SK-N-SH treated with all-trans-retinoic acid at 6 μM for 48 hours (cell line): ENCODE measurements around the gene BAK1.

Experiments used
- ATAC-seq: fragments of 200-7000 bp; cut with Tn5 transposase; 3 replicates; pipeline ENCODE4 v1.9.1; 2020; ENCODE audit warnings: mild to moderate bottlenecking, moderate library complexity
- ARNTL ChIP-seq: fragments of 450-650 bp; formaldehyde crosslinking; IDR thresholded peaks from 2 replicates; pipeline ENCODE4 v1.5.0; 2020; ENCODE audit warnings: low read depth, mild to moderate bottlenecking, moderate library complexity, borderline replicate concordance
- BACH2 ChIP-seq: fragments of 250-450 bp; sonication (Bioruptor Pico); IDR thresholded peaks from 2 replicates; pipeline ENCODE4 v1.9.0; 2021; ENCODE audit warnings: mild to moderate bottlenecking, borderline replicate concordance
- CREB5 ChIP-seq: fragments of 250-450 bp; sonication (Bioruptor Pico); IDR thresholded peaks from 2 replicates; pipeline ENCODE4 v1.5.1; 2020; ENCODE audit warnings: low read depth, mild to moderate bottlenecking, moderate library complexity
- ESRRG ChIP-seq: fragments of 250-450 bp; sonication (Bioruptor Pico); IDR thresholded peaks from 2 replicates; pipeline ENCODE4 v1.6.1; 2021; ENCODE audit warnings: mild to moderate bottlenecking
- OSR1 ChIP-seq: fragments of 250-450 bp; sonication (Bioruptor Pico); IDR thresholded peaks from 2 replicates; pipeline ENCODE4 v1.8.0; 2022; ENCODE audit warnings: moderate library complexity, mild to moderate bottlenecking, inconsistent platforms
- POU6F1 ChIP-seq: fragments of 250-450 bp; sonication (Bioruptor Pico); IDR thresholded peaks from 2 replicates; pipeline ENCODE4 v1.8.0; 2021; ENCODE audit warnings: low read depth, mild to moderate bottlenecking, moderate library complexity, borderline replicate concordance
- PPARA ChIP-seq: fragments of 250-450 bp; sonication (Bioruptor Pico); IDR thresholded peaks from 2 replicates; pipeline ENCODE4 v1.5.0; 2020; ENCODE audit warnings: mild to moderate bottlenecking, borderline replicate concordance
- RARB ChIP-seq: fragments of 250-450 bp; sonication (Bioruptor Pico); IDR thresholded peaks from 2 replicates; pipeline ENCODE4 v1.8.0; 2021; ENCODE audit warnings: mild to moderate bottlenecking, moderate library complexity
- SNAI2 ChIP-seq: fragments of 250-450 bp; sonication (Bioruptor Pico); IDR thresholded peaks from 2 replicates; pipeline ENCODE4 v1.5.0; 2020; ENCODE audit warnings: mild to moderate bottlenecking, moderate library complexity
- TOX ChIP-seq: fragments of 250-450 bp; sonication (Bioruptor Pico); IDR thresholded peaks from 2 replicates; pipeline ENCODE4 v1.8.0; 2021; ENCODE audit warnings: mild to moderate bottlenecking, moderate library complexity, borderline replicate concordance
- ZFP30 ChIP-seq: fragments of 450-650 bp; formaldehyde crosslinking; IDR thresholded peaks from 2 replicates; pipeline ENCODE4 v1.5.0; 2022; ENCODE audit warnings: mild to moderate bottlenecking, moderate library complexity
- ZNF565 ChIP-seq: fragments of 450-650 bp; formaldehyde crosslinking; conservative IDR thresholded peaks from 2 replicates; pipeline ENCODE4 v1.5.0; 2020; ENCODE audit warnings: low read depth, mild to moderate bottlenecking, moderate library complexity
- ZNF70 ChIP-seq: fragments of 450-650 bp; formaldehyde crosslinking; IDR thresholded peaks from 2 replicates; pipeline ENCODE4 v1.5.0; 2020; ENCODE audit warnings: mild to moderate bottlenecking, moderate library complexity
- ZNF8 ChIP-seq: fragments of 450-650 bp; formaldehyde crosslinking; IDR thresholded peaks from 2 replicates; pipeline ENCODE4 v1.5.0; 2020; ENCODE audit warnings: mild to moderate bottlenecking, moderate library complexity
- TF ChIP-seq, protein P1 (sequence below): fragments of 250-450 bp; sonication (Bioruptor Pico); IDR thresholded peaks from 2 replicates; pipeline ENCODE4 v1.8.0; 2020; ENCODE audit warnings: mild to moderate bottlenecking, moderate library complexity, borderline replicate concordance
- TF ChIP-seq, protein P2 (sequence below): fragments of 250-450 bp; sonication (Bioruptor Pico); IDR thresholded peaks from 2 replicates; pipeline ENCODE4 v1.5.0; 2020; ENCODE audit warnings: mild to moderate bottlenecking, moderate library complexity
- TF ChIP-seq, protein P3 (sequence below): fragments of 250-450 bp; sonication (Bioruptor Pico); IDR thresholded peaks from 2 replicates; pipeline ENCODE4 v1.5.1; 2021; ENCODE audit warnings: mild to moderate bottlenecking, moderate library complexity

The BAK1 gene

DNA sequence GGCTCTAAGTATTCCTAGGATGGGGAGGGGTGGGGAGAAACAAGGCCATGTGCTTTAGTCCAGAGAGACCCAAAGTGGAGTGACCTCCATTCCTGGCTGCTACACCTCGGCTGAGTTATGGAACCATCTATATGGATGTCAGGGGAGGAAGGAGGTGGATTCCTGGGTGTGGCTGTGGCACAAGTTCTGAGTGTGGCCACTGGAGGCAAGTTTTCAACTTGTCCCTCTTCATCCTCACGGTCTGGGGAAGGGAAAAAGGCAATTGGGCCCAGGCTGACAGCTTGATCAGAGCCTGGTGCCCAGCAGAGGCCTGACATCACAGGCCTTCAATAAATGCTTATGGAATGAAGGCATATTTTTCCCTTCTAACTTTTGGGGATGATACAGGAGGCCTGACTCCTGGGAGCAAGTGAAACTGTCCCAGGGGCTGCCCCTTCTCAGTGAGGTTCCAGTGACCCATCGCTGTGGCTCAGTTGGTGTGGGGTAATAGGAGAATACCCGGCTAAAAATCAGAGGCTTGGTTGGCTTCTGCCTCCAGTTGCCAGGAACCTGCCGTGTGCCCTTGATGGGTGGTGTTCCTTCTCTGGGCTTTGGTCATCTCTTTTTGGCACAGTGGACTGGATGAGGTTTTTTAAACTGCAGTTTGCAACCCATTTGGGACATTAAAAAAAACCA, 39.2 kb upstream of the BAK1 start:
- ATAC-seq: no peak

GRCh38 chr6:33616913-33617312, 36.8 kb upstream of the BAK1 start:
- ATAC-seq: no peak
- TF ChIP-seq ZNF8 (CRISPR knock-in tag): no peak
- TF ChIP-seq, protein P1, sequence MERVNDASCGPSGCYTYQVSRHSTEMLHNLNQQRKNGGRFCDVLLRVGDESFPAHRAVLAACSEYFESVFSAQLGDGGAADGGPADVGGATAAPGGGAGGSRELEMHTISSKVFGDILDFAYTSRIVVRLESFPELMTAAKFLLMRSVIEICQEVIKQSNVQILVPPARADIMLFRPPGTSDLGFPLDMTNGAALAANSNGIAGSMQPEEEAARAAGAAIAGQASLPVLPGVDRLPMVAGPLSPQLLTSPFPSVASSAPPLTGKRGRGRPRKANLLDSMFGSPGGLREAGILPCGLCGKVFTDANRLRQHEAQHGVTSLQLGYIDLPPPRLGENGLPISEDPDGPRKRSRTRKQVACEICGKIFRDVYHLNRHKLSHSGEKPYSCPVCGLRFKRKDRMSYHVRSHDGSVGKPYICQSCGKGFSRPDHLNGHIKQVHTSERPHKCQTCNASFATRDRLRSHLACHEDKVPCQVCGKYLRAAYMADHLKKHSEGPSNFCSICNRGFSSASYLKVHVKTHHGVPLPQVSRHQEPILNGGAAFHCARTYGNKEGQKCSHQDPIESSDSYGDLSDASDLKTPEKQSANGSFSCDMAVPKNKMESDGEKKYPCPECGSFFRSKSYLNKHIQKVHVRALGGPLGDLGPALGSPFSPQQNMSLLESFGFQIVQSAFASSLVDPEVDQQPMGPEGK (CRISPR knock-in tag): no peak
- no peak for TF ChIP-seq ZNF70 (CRISPR knock-in tag)
- TF ChIP-seq BACH2: no peak
- TF ChIP-seq SNAI2 (CRISPR knock-in tag): no peak
- TF ChIP-seq POU6F1 (CRISPR knock-in tag): no peak
- TF ChIP-seq ZNF565 (CRISPR knock-in tag): no peak
- TF ChIP-seq RARB (CRISPR knock-in tag): no peak
- TF ChIP-seq, protein P2, sequence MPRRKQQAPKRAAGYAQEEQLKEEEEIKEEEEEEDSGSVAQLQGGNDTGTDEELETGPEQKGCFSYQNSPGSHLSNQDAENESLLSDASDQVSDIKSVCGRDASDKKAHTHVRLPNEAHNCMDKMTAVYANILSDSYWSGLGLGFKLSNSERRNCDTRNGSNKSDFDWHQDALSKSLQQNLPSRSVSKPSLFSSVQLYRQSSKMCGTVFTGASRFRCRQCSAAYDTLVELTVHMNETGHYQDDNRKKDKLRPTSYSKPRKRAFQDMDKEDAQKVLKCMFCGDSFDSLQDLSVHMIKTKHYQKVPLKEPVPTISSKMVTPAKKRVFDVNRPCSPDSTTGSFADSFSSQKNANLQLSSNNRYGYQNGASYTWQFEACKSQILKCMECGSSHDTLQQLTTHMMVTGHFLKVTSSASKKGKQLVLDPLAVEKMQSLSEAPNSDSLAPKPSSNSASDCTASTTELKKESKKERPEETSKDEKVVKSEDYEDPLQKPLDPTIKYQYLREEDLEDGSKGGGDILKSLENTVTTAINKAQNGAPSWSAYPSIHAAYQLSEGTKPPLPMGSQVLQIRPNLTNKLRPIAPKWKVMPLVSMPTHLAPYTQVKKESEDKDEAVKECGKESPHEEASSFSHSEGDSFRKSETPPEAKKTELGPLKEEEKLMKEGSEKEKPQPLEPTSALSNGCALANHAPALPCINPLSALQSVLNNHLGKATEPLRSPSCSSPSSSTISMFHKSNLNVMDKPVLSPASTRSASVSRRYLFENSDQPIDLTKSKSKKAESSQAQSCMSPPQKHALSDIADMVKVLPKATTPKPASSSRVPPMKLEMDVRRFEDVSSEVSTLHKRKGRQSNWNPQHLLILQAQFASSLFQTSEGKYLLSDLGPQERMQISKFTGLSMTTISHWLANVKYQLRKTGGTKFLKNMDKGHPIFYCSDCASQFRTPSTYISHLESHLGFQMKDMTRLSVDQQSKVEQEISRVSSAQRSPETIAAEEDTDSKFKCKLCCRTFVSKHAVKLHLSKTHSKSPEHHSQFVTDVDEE: no peak
- TF ChIP-seq PPARA (CRISPR knock-in tag): no peak
- TF ChIP-seq OSR1 (CRISPR knock-in tag): no peak

More for the DNA sequence above, 39.2 kb upstream of the BAK1 start:
- TF ChIP-seq CREB5 (CRISPR knock-in tag) (no peak), ZFP30 (CRISPR knock-in tag) (no peak), ARNTL (no peak), SNAI2 (CRISPR knock-in tag) (no peak), ESRRG (CRISPR knock-in tag) (no peak), OSR1 (CRISPR knock-in tag) (no peak), TOX (no peak), ZNF8 (CRISPR knock-in tag) (no peak)
- TF ChIP-seq, protein P3, sequence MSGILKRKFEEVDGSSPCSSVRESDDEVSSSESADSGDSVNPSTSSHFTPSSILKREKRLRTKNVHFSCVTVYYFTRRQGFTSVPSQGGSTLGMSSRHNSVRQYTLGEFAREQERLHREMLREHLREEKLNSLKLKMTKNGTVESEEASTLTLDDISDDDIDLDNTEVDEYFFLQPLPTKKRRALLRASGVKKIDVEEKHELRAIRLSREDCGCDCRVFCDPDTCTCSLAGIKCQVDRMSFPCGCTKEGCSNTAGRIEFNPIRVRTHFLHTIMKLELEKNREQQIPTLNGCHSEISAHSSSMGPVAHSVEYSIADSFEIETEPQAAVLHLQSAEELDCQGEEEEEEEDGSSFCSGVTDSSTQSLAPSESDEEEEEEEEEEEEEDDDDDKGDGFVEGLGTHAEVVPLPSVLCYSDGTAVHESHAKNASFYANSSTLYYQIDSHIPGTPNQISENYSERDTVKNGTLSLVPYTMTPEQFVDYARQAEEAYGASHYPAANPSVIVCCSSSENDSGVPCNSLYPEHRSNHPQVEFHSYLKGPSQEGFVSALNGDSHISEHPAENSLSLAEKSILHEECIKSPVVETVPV (CRISPR knock-in tag): no peak
- TF ChIP-seq, protein P2: no peak

- no peak for ATAC-seq
- TF ChIP-seq RARB (CRISPR knock-in tag): no peak
- TF ChIP-seq ZFP30 (CRISPR knock-in tag): no peak
- TF ChIP-seq POU6F1 (CRISPR knock-in tag): no peak
- TF ChIP-seq ZNF8 (CRISPR knock-in tag): no peak
- TF ChIP-seq PPARA (CRISPR knock-in tag): no peak
- TF ChIP-seq ZNF70 (CRISPR knock-in tag): no peak
- TF ChIP-seq, protein P1 (CRISPR knock-in tag): no peak
Observed at GRCh38 chr6:33616113-33616512, 36.0 kb upstream of the BAK1 start.
